ENCODE measurements around the gene KLHL25.

KLHL25 gene

DNA sequence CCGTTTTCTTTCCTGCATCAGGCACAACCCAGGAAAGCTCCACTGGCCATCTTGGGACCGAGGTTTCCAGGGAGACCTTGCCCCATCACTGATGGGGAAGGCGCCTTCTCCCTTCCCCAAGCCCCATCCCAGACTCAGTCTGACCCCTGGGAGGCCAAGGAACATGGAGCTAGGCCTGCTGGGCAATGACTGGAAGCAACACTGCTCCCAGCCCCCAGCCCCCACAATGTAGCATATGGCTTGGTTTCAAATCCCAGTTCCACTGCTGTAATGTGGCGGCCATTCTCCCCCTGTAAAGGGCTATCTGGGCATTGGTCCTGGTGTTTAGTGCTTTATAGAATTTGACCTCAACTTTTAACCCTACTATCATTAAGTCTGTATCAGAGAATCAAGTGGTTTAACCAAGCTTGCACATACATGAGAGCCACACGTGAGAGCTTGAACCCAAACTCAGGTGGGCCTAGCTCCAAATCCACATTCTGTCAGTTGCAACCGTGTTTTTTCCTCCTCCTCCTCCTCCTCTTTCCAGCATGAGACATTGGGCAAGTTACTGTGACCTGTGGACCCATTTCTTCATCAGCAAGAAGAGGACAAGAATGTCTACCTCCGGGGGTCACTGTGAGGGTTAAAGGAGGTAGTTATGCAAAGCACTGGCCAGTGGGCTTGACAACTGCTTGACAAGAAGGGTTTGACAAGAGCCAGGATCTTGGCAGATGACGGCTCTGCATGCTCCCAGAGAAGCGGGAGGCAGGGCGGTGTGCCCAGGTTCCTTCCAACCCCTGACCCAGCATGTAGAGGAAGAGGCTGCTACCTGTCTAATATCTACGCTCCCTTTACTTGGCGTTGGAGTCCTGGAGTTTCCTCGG is 37.4 kb downstream of the KLHL25 start:
- ChIA-PET CTCF (interaction anchor here (0.5 kb wide), 1 partner anchor 16 kb away, joined by 4 read pairs; no protein-coding TSS in a partner anchor), POLR2A (no interaction called here)
- TF ChIP-seq PKNOX1 (IDR thresholded peaks at IDR 0.05) (no peak), SUZ12 (IDR thresholded peaks at IDR 0.05) (no peak), FOXM1 (IDR thresholded peaks at IDR 0.05; ENCODE audit: borderline replicate concordance) (no peak), L3MBTL2 (conservative IDR thresholded peaks at IDR 0.05) (no peak), NFRKB (IDR thresholded peaks at IDR 0.05) (no peak), SP1 (IDR thresholded peaks at IDR 0.05) (no peak), ARNT (IDR thresholded peaks at IDR 0.05) (no peak), FOXK2 (IDR thresholded peaks at IDR 0.05) (no peak), BHLHE40 (IDR thresholded peaks at IDR 0.05; ENCODE audit: borderline replicate concordance) (no peak), ELF4 (IDR thresholded peaks at IDR 0.05) (no peak), ZNF384 (IDR thresholded peaks at IDR 0.05) (no peak), HDGF (IDR thresholded peaks at IDR 0.05; ENCODE audit: borderline replicate concordance) (no peak), LEF1 (IDR thresholded peaks at IDR 0.05; ENCODE audit: borderline replicate concordance) (no peak), FOXA1 (IDR thresholded peaks at IDR 0.05) (no peak), TARDBP (IDR thresholded peaks at IDR 0.05) (no peak), CTBP1 (IDR thresholded peaks at IDR 0.05; ENCODE audit: borderline replicate concordance) (no peak)
- no peak for DNase-seq (ENCODE audit: extremely low spot score)

DNA sequence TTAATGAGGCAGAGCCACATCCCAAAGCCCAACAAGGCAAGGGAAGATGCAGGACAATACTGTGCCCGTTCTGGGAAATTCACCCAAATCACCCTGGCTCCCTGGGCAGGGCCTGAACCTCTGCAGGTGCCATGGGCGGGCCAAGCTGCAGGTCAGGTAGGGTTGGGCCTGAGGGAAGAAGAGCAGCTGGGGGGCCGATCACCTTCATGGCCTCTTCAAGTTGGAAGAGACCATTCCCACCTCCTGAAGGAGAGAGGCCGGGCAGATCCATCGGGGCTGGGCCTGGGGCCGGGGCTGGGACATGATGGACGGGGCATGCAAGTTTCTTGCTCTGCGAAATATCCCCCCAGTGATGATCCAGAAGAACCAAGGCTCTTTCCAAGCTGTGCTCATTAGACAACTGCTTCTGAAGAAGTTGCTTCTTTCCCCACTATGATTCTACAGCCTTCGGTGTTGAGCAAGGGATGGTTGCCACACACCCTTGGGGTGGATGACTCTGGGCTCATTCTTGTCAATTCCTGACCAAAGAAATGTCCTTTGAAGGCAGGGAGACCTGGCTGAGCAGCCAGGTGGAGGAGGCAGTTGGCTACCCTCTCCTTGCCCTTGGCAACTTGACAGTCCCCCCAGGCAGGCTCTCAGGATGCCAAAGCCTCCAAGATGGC is 38.2 kb downstream of the KLHL25 start:
- ChIA-PET CTCF (no interaction called here), POLR2A (no interaction called here)
- TF ChIP-seq NFRKB (IDR thresholded peaks at IDR 0.05) (no peak), L3MBTL2 (conservative IDR thresholded peaks at IDR 0.05) (no peak), FOXM1 (IDR thresholded peaks at IDR 0.05; ENCODE audit: borderline replicate concordance) (no peak), CTBP1 (IDR thresholded peaks at IDR 0.05; ENCODE audit: borderline replicate concordance) (no peak), FOXK2 (IDR thresholded peaks at IDR 0.05) (no peak)
- DNase-seq (ENCODE audit: extremely low spot score), result no peak

- ChIA-PET POLR2A (no interaction called here), CTCF (no interaction called here)
- no peak for DNase-seq (ENCODE audit: extremely low spot score)
- TF ChIP-seq LEF1 (IDR thresholded peaks at IDR 0.05; ENCODE audit: borderline replicate concordance), result no peak
- TF ChIP-seq CTBP1 (IDR thresholded peaks at IDR 0.05; ENCODE audit: borderline replicate concordance), result no peak
- TF ChIP-seq L3MBTL2 (conservative IDR thresholded peaks at IDR 0.05), result no peak
- no peak for TF ChIP-seq ELF4 (IDR thresholded peaks at IDR 0.05)
- no peak for TF ChIP-seq SP1 (IDR thresholded peaks at IDR 0.05)
These were observed 38.8 kb downstream of the KLHL25 start for GRCh38 chr15:85755942-85756341.

DNA sequence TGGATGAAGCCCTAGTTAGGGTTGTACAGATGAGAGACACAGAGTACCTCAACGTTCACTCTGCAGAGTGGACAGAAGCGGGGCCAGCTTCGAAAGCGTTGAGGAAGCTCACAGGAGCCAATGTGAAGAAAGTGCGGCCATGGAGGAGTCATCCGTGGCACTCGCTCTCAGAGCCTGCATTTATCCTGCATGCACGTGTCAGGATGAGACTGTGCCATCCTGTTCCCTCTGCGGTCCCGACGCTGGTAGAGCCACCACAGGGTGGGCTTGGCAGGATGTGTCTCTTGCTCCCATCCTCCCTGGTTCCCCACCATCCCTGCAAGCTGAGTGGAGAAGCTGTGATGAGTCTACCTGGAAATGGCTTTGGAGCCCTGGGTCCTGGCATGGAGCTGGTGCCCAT is 39.3 kb downstream of the KLHL25 start:
- POLR2A ChIA-PET, result no interaction called here

GRCh38 chr15:85754989-85755388 is 39.7 kb downstream of the KLHL25 start:
- CTCF ChIA-PET, result no interaction called here
- no peak for TF ChIP-seq FOXA1 (IDR thresholded peaks at IDR 0.05)
- TF ChIP-seq TARDBP (IDR thresholded peaks at IDR 0.05), result no peak
- no peak for TF ChIP-seq SP1 (IDR thresholded peaks at IDR 0.05)
- TF ChIP-seq LEF1 (IDR thresholded peaks at IDR 0.05; ENCODE audit: borderline replicate concordance), result no peak
- no peak for TF ChIP-seq FOXK2 (IDR thresholded peaks at IDR 0.05)
- TF ChIP-seq ARNT (IDR thresholded peaks at IDR 0.05), result no peak
- no peak for TF ChIP-seq ELF4 (IDR thresholded peaks at IDR 0.05)
- TF ChIP-seq PKNOX1 (IDR thresholded peaks at IDR 0.05), result no peak
- no peak for TF ChIP-seq ZNF384 (IDR thresholded peaks at IDR 0.05)
- TF ChIP-seq CTBP1 (IDR thresholded peaks at IDR 0.05; ENCODE audit: borderline replicate concordance), result no peak
- POLR2A ChIA-PET, result no interaction called here
- no peak for DNase-seq (ENCODE audit: extremely low spot score)

More for the DNA sequence above, 39.3 kb downstream of the KLHL25 start:
- no peak for DNase-seq (ENCODE audit: extremely low spot score)
- TF ChIP-seq CTBP1 (IDR thresholded peaks at IDR 0.05; ENCODE audit: borderline replicate concordance), result no peak
- TF ChIP-seq L3MBTL2 (conservative IDR thresholded peaks at IDR 0.05), result no peak
- CTCF ChIA-PET, result no interaction called here

GRCh38 chr15:85753791-85754452 is 40.8 kb downstream of the KLHL25 start:
- ChIA-PET CTCF (no interaction called here), POLR2A (no interaction called here)
- no peak for DNase-seq (ENCODE audit: extremely low spot score)

More at GRCh38 chr15:85753791-85754452, 40.8 kb downstream of the KLHL25 start:
- TF ChIP-seq PKNOX1 (IDR thresholded peaks at IDR 0.05) (no peak), FOXM1 (IDR thresholded peaks at IDR 0.05; ENCODE audit: borderline replicate concordance) (no peak), FOXK2 (IDR thresholded peaks at IDR 0.05) (no peak), ZNF384 (IDR thresholded peaks at IDR 0.05) (no peak), SUZ12 (IDR thresholded peaks at IDR 0.05) (no peak), LEF1 (IDR thresholded peaks at IDR 0.05; ENCODE audit: borderline replicate concordance) (no peak), BHLHE40 (IDR thresholded peaks at IDR 0.05; ENCODE audit: borderline replicate concordance) (no peak)

Measured in HEK293T (cell line).